ENCODE measurements around the gene CELF5. TPM values are rescaled to one million over a fixed set of nuclear protein-coding genes. Genes with fewer than 3 reads are reported as not detected.
"Not testable (repeated sequence)": the region's sequence is repeated elsewhere in the genome, so short reads cannot be mapped to it uniquely, and the experiment has no call there.

The CELF5 gene
- total RNA-seq, 1 donor from 2014 or later, result 0.49 TPM

- DNase-seq (ENCODE audit: low spot score), result no peak
These were observed 16.8 kb upstream of the CELF5 start for GRCh38 chr19:3207461-3208242.

- no peak for DNase-seq (ENCODE audit: low spot score)
These were observed 15.9 kb upstream of the CELF5 start for GRCh38 chr19:3208317-3209207.

GRCh38 chr19:3210347-3211017 is 14.0 kb upstream of the CELF5 start:
- DNase-seq (ENCODE audit: low spot score), result peak; percentile 38

GRCh38 chr19:3211191-3211590 is 13.3 kb upstream of the CELF5 start:
- no peak for DNase-seq (ENCODE audit: low spot score)

- no peak for DNase-seq (ENCODE audit: low spot score)
These were observed 11.3 kb upstream of the CELF5 start for GRCh38 chr19:3213159-3213558.

GRCh38 chr19:3216874-3217273 is 7.6 kb upstream of the CELF5 start:
- no peak for DNase-seq (ENCODE audit: low spot score)

- no peak for DNase-seq (ENCODE audit: low spot score)
These were observed 3.9 kb upstream of the CELF5 start for GRCh38 chr19:3220576-3220975.

- DNase-seq (ENCODE audit: low spot score), result not testable (repeated sequence)
These were observed 2.9 kb upstream of the CELF5 start for GRCh38 chr19:3221576-3221975.

GRCh38 chr19:3222709-3223108 is 1.8 kb upstream of the CELF5 start:
- DNase-seq (ENCODE audit: low spot score), result no peak

GRCh38 chr19:3225169-3225485 is 666 bp downstream of the CELF5 start:
- DNase-seq (ENCODE audit: low spot score), result no peak

GRCh38 chr19:3225677-3226093 is 1.2 kb downstream of the CELF5 start:
- DNase-seq (ENCODE audit: low spot score), result no peak

- no peak for DNase-seq (ENCODE audit: low spot score)
These were observed 2.7 kb downstream of the CELF5 start for GRCh38 chr19:3227054-3227626.

GRCh38 chr19:3229346-3229743 is 4.9 kb downstream of the CELF5 start:
- DNase-seq (ENCODE audit: low spot score), result no peak

GRCh38 chr19:3229888-3230496 is 5.5 kb downstream of the CELF5 start:
- no peak for DNase-seq (ENCODE audit: low spot score)

- no peak for DNase-seq (ENCODE audit: low spot score)
These were observed 6.8 kb downstream of the CELF5 start for GRCh38 chr19:3231288-3231687.

GRCh38 chr19:3233116-3233515 is 8.7 kb downstream of the CELF5 start:
- no peak for DNase-seq (ENCODE audit: low spot score)

- no peak for DNase-seq (ENCODE audit: low spot score)
These were observed 9.4 kb downstream of the CELF5 start for GRCh38 chr19:3233831-3234230.

GRCh38 chr19:3234800-3235199 is 10.3 kb downstream of the CELF5 start:
- DNase-seq (ENCODE audit: low spot score), result no peak

- DNase-seq (ENCODE audit: low spot score), result not testable (repeated sequence)
These were observed 11.1 kb downstream of the CELF5 start for GRCh38 chr19:3235604-3236003.

- no peak for DNase-seq (ENCODE audit: low spot score)
These were observed 11.8 kb downstream of the CELF5 start for GRCh38 chr19:3236272-3236671.

- DNase-seq (ENCODE audit: low spot score), result no peak
These were observed 13.7 kb downstream of the CELF5 start for GRCh38 chr19:3238066-3238561.

- DNase-seq (ENCODE audit: low spot score), result no peak
These were observed 14.9 kb downstream of the CELF5 start for GRCh38 chr19:3239367-3239766.
